DMS 273 (cell line): ENCODE results near the gene FLT3LG.

Experiments used
- DNase-seq: peaks from one replicate; lab custom pipeline; 2025; ENCODE audit not compliant: unreplicated experiment; lab: John Stamatoyannopoulos, UW

The FLT3LG gene

GRCh38 chr19:49473868-49474541 is at the start of gene FLT3LG:
TSS of gene FLT3LG (plus strand) at chr19:49474215. CDS start at chr19:49474640, 425 bp downstream.
- peak; percentile 90 for DNase-seq

GRCh38 chr19:49425178-49425577 is 48.8 kb upstream of the FLT3LG start, which contains the start of gene GFY:
TSS of gene GFY (plus strand) at chr19:49425388. CDS start at chr19:49426431, 1,043 bp downstream.
- no peak for DNase-seq

GRCh38 chr19:49425922-49426592 is 48.0 kb upstream of the FLT3LG start:
- DNase-seq = peak; percentile 67

GRCh38 chr19:49427339-49427738 is 46.7 kb upstream of the FLT3LG start:
- DNase-seq = no peak

GRCh38 chr19:49427855-49428546 is 46.0 kb upstream of the FLT3LG start:
- DNase-seq = peak; percentile 63

GRCh38 chr19:49428547-49429451 is 45.2 kb upstream of the FLT3LG start:
- DNase-seq = no peak

- DNase-seq = no peak
Measured at GRCh38 chr19:49430172-49430677, 43.8 kb upstream of the FLT3LG start.

GRCh38 chr19:49430678-49431329 is 43.2 kb upstream of the FLT3LG start:
- DNase-seq = peak; percentile 56

- no peak for DNase-seq
Measured at GRCh38 chr19:49431330-49431749, 42.7 kb upstream of the FLT3LG start.

GRCh38 chr19:49432141-49433073 is 41.6 kb upstream of the FLT3LG start:
- DNase-seq = no peak

GRCh38 chr19:49433240-49433901 is 40.6 kb upstream of the FLT3LG start:
- DNase-seq = no peak

GRCh38 chr19:49434907-49435583 is 39.0 kb upstream of the FLT3LG start:
- peak; percentile 42 for DNase-seq

- no peak for DNase-seq
Measured at GRCh38 chr19:49435670-49436069, 38.3 kb upstream of the FLT3LG start.

GRCh38 chr19:49436381-49437017 is 37.5 kb upstream of the FLT3LG start:
- no peak for DNase-seq

GRCh38 chr19:49437231-49437630 is 36.8 kb upstream of the FLT3LG start:
- DNase-seq = peak; percentile 83

GRCh38 chr19:49438261-49438660 is 35.8 kb upstream of the FLT3LG start:
- peak; percentile 74 for DNase-seq

- DNase-seq = no peak
Measured at GRCh38 chr19:49439836-49440235, 34.2 kb upstream of the FLT3LG start.
